ENCODE measurements around the gene ZBTB38. TPM values are rescaled to one million over a fixed set of nuclear protein-coding genes. Genes with fewer than 3 reads are reported as not detected.

Gene ZBTB38
- total RNA-seq, 6 experiments from 2014 or later: 29.4 to 75.2 (median 36.6) TPM

DNA sequence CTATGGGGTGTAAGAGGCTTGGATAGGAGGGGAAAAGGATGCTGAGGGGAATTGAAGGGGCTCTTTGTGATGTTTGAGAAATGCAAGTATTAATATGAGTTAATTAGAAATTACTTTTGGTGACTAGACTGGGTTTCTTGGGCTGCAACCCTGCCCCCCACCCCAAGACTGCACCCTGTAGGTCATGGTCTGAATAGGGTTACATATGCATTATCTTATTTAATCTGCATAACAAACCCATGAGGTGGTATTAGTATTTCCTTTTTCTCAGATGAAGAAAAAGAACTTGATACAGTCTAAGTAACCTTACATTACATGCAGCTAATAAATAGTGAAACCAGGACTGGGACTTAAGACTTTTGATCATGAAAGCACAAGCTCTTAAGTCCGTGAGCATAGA is 5.6 kb upstream of the ZBTB38 start:
- ATAC-seq (no peak), DNase-seq (no peak)
- Histone ChIP-seq H3K27ac (no peak overlapping the region), H3K4me1 (peaks cover 0 to 4% (median 0%) of the 10 kb centered on the region in 4 donors), H3K36me3 (no peaks in the 10 kb centered on the region), H3K4me3 (no peak overlapping the region), H3K9me3 (no peaks in the 10 kb centered on the region), H3K27me3 (no peaks in the 10 kb centered on the region)
- WGBS (ENCODE audit: insufficient coverage, low coverage, low lambda C conversion rate, missing lambda C conversion rate): 100% methylated on average over 1 of the region's 1 CpG
- intact Hi-C loops (cut with DNase I): loop anchor here in 1 of 2 donors (5.0 kb wide), 1 partner anchor 80 kb away; no protein-coding TSS in a partner anchor
- TF ChIP-seq, protein P1, sequence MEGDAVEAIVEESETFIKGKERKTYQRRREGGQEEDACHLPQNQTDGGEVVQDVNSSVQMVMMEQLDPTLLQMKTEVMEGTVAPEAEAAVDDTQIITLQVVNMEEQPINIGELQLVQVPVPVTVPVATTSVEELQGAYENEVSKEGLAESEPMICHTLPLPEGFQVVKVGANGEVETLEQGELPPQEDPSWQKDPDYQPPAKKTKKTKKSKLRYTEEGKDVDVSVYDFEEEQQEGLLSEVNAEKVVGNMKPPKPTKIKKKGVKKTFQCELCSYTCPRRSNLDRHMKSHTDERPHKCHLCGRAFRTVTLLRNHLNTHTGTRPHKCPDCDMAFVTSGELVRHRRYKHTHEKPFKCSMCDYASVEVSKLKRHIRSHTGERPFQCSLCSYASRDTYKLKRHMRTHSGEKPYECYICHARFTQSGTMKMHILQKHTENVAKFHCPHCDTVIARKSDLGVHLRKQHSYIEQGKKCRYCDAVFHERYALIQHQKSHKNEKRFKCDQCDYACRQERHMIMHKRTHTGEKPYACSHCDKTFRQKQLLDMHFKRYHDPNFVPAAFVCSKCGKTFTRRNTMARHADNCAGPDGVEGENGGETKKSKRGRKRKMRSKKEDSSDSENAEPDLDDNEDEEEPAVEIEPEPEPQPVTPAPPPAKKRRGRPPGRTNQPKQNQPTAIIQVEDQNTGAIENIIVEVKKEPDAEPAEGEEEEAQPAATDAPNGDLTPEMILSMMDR (IDR thresholded peaks at IDR 0.05): no peak
- TF ChIP-seq POLR2A (IDR thresholded peaks at IDR 0.05): no peak

DNA sequence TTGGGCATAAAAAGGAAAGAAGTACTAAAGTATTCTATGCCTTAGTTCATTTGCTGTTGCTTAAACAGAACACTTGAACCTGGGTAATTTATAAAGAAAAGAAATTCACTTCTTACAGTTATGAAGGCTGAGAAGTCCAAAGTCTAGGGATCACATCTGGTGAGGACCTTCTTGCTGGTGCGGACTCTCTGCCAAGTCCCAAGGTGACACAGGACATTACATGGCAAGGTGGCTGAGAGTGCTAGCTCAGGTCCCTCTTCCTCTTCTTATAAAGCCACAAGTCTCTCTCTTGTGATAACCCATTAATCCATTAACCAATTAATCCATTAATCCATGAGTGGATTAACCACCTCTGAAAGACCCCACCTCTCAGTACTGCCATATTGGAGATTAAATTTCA is 3.1 kb upstream of the ZBTB38 start:
- intact Hi-C loops (cut with DNase I): no loop called here
- peaks cover 0 to 4% (median 0%) of the 10 kb centered on the region in 4 donors for H3K4me1 ChIP-seq
- no peaks in the 10 kb centered on the region for H3K9me3 ChIP-seq
- no peak overlapping the region for H3K4me3 ChIP-seq
- ATAC-seq (no peak), DNase-seq (no peak)
- no peaks in the 10 kb centered on the region for H3K36me3 ChIP-seq
- no peaks in the 10 kb centered on the region for H3K27me3 ChIP-seq
- H3K27ac ChIP-seq: no peak overlapping the region
- TF ChIP-seq POLR2A (IDR thresholded peaks at IDR 0.05): no peak
- TF ChIP-seq, protein P1 (IDR thresholded peaks at IDR 0.05): no peak
- no CpG with 5 or more reads among the region's 1 CpG for WGBS (ENCODE audit: insufficient coverage, low coverage, low lambda C conversion rate, missing lambda C conversion rate)

GRCh38 chr3:141366285-141367037 is 1.8 kb upstream of the ZBTB38 start:
- peak overlapping the region in 2 of 3 donors; percentile 60 to 79 for H3K27ac ChIP-seq
- no peak for ATAC-seq
- DNase-seq: no peak
- H3K4me3 ChIP-seq: no peak overlapping the region
- 48% methylated on average over 5 of the region's 5 CpGs for WGBS (ENCODE audit: insufficient coverage, low coverage, low lambda C conversion rate, missing lambda C conversion rate)
- TF ChIP-seq, protein P1 (IDR thresholded peaks at IDR 0.05): no peak
- no peak for TF ChIP-seq POLR2A (IDR thresholded peaks at IDR 0.05)
- H3K36me3 ChIP-seq: no peaks in the 10 kb centered on the region
- no peaks in the 10 kb centered on the region for H3K4me1 ChIP-seq
- H3K9me3 ChIP-seq: no peaks in the 10 kb centered on the region
- intact Hi-C loops (cut with DNase I): no loop called here
- no peaks in the 10 kb centered on the region for H3K27me3 ChIP-seq

- intact Hi-C loops (cut with DNase I): no loop called here
- Histone ChIP-seq H3K27ac (peak overlapping the region; percentile 60 to 79 (median 66)), H3K9me3 (no peaks in the 10 kb centered on the region), H3K27me3 (no peaks in the 10 kb centered on the region), H3K4me1 (no peaks in the 10 kb centered on the region), H3K4me3 (no peak overlapping the region), H3K36me3 (no peaks in the 10 kb centered on the region)
- ATAC-seq (no peak), DNase-seq (no peak)
- WGBS (ENCODE audit: insufficient coverage, low coverage, low lambda C conversion rate, missing lambda C conversion rate): 91% methylated on average over 12 of the region's 12 CpGs
- TF ChIP-seq, protein P1 (IDR thresholded peaks at IDR 0.05): no peak
- no peak for TF ChIP-seq POLR2A (IDR thresholded peaks at IDR 0.05)
Observed at GRCh38 chr3:141367038-141367730, 1.1 kb upstream of the ZBTB38 start.
